ENCODE results near the gene VAMP2. TPM values are rescaled to one million over a fixed set of nuclear protein-coding genes. Genes with fewer than 3 reads are reported as not detected.

Gene VAMP2
- total RNA-seq, 1 donor from 2014 or later, result 44.7 TPM

- Mint-ChIP-seq H3K36me3 (no peaks in the 10 kb centered on the region), H3K27me3 (no peaks in the 10 kb centered on the region)
- TF ChIP-seq CTCF (conservative IDR thresholded peaks at IDR 0.05), result peak; percentile 95
Observed at GRCh38 chr17:8138672-8139371, 23.9 kb downstream of the VAMP2 start.

DNA sequence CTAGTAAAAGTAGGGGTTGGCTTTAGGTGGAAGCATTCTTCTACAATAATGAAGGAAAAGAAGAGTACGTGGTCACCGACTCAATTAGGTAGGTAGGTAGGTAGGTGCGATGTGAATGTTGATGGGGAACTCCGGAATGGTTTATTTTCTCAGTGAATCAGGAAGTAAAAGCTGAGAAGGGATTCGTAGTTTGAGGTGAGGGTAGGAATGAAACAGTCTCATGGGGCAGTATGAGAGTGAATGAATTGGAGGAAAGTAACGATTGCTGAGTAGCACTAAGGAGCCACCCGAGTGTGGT, 24.4 kb downstream of the VAMP2 start:
- Mint-ChIP-seq H3K4me1 (ENCODE audit: unreplicated experiment) (no peaks in the 10 kb centered on the region), H3K4me3 (no peak overlapping the region), H3K9me3 (no peaks in the 10 kb centered on the region), H3K27ac (no peak overlapping the region), H3K36me3 (no peaks in the 10 kb centered on the region), H3K27me3 (no peaks in the 10 kb centered on the region)
- DNase-seq (ENCODE audit: extremely low spot score, unreplicated experiment), result no peak
- TF ChIP-seq CTCF (conservative IDR thresholded peaks at IDR 0.05), result no peak

More at GRCh38 chr17:8138672-8139371, 23.9 kb downstream of the VAMP2 start:
- H3K4me1 Mint-ChIP-seq (ENCODE audit: unreplicated experiment), result no peaks in the 10 kb centered on the region
- H3K4me3 Mint-ChIP-seq, result no peak overlapping the region
- H3K27ac Mint-ChIP-seq, result no peak overlapping the region
- DNase-seq (ENCODE audit: extremely low spot score, unreplicated experiment), result peak; percentile 100
- no peaks in the 10 kb centered on the region for H3K9me3 Mint-ChIP-seq

DNA sequence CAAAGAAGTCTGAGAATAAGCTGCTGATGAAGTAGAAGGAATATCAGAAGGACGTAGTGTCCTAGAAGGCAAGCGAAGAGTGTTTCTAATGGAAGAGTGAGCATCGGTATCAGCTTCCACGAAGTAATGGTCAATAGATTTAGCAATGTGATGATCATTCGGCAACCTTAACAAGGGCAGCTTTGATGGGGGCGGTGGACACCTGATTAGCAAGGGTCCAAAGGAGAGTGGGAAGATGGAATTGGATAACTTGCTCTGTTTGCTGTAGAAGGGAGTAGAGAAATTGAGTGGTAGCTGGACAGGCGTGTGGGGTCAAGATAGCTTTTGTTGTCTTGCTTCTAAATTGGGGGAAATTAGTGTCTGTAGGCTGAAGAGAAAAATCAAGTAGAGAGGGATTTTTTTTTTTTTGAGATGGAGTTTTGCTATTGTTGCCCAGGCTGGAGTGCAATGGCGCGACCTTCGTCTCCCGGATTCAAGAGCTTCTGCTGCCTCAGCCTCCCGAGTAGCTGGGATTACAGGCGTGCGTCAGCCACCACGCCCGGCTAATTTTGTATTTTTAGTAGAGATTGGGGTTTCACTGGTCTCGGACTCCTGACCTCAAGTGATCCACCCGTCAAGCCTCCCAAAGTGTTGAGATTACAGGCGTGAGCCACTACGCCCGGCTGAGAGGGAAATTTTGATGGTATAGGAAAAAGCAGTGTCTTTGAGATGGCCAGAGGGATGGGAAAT, 24.9 kb downstream of the VAMP2 start:
- no peaks in the 10 kb centered on the region for H3K27me3 Mint-ChIP-seq
- no peak overlapping the region for H3K4me3 Mint-ChIP-seq
- H3K9me3 Mint-ChIP-seq, result no peaks in the 10 kb centered on the region
- no peak overlapping the region for H3K27ac Mint-ChIP-seq
- H3K36me3 Mint-ChIP-seq, result no peaks in the 10 kb centered on the region
- no peak for DNase-seq (ENCODE audit: extremely low spot score, unreplicated experiment)
- H3K4me1 Mint-ChIP-seq (ENCODE audit: unreplicated experiment), result no peaks in the 10 kb centered on the region
- no peak for TF ChIP-seq CTCF (conservative IDR thresholded peaks at IDR 0.05)

- H3K27me3 Mint-ChIP-seq, result peaks cover 20% of the 10 kb centered on the region
- no peaks in the 10 kb centered on the region for H3K9me3 Mint-ChIP-seq
- H3K36me3 Mint-ChIP-seq, result no peaks in the 10 kb centered on the region
- H3K4me3 Mint-ChIP-seq, result no peak overlapping the region
- H3K27ac Mint-ChIP-seq, result no peak overlapping the region
- DNase-seq (ENCODE audit: extremely low spot score, unreplicated experiment), result no peak
- H3K4me1 Mint-ChIP-seq (ENCODE audit: unreplicated experiment), result no peaks in the 10 kb centered on the region
- TF ChIP-seq CTCF (conservative IDR thresholded peaks at IDR 0.05), result no peak
Observed at GRCh38 chr17:8133941-8134340, 28.8 kb downstream of the VAMP2 start.

DNA sequence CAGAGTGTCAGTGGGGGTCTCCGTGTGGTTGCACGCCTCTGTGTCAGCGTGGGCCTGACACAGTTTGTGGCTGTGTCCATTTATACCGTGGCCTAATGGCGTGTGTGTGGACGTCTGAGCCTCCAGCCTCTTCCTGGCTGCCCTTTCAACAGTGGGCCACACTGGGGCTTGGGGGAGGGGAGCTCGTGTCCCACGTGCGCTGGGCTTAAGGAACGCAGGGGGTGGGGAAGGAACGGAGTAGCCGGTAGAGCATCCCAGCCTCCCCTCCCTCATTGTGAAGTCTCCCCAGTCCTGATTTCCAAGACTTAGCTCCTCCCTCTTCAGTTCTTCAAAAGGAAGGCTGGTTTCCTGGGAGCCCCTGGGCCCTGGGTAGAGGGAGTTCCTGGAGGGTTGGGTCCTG, 29.3 kb downstream of the VAMP2 start:
- Mint-ChIP-seq H3K27ac (no peak overlapping the region), H3K27me3 (peaks cover 21% of the 10 kb centered on the region), H3K4me3 (no peak overlapping the region), H3K36me3 (no peaks in the 10 kb centered on the region), H3K9me3 (no peaks in the 10 kb centered on the region), H3K4me1 (ENCODE audit: unreplicated experiment) (no peaks in the 10 kb centered on the region)
- no peak for DNase-seq (ENCODE audit: extremely low spot score, unreplicated experiment)
- TF ChIP-seq CTCF (conservative IDR thresholded peaks at IDR 0.05), result no peak
